OCI-LY1 (cell line): ENCODE results near the gene SLC35A5.

ENCODE experiments used
- CTCF ChIP-seq: fragments of 200-600 bp; sonication (generic), shearing (Covaris generic); IDR thresholded peaks from 2 replicates; pipeline ENCODE4 v1.5.1; 2017; ENCODE audit warnings: mild to moderate bottlenecking, antibody characterized with exemption, low read length, moderate library complexity, mixed read lengths
- EZH2 ChIP-seq: fragments of 200-600 bp; sonication (generic), shearing (Covaris generic); IDR thresholded peaks from 2 replicates; pipeline ENCODE4 v1.8.0; 2017; ENCODE audit warnings: borderline replicate concordance, mixed run types, mild to moderate bottlenecking, antibody characterized with exemption, low read length, moderate library complexity, mixed read lengths

GRCh38 chr3:112607863-112608262 is 46.0 kb downstream of the SLC35A5 start:
- no peak for TF ChIP-seq CTCF
- no peak for TF ChIP-seq EZH2
